Measurements from ENCODE around the gene TPST2. TPM values are rescaled to one million over a fixed set of nuclear protein-coding genes. Genes with fewer than 3 reads are reported as not detected.

The TPST2 gene
- polyA plus RNA-seq, 2 of the 4 experiments (the other 2 are of a cell fraction): 10.3 to 10.5 TPM

DNA sequence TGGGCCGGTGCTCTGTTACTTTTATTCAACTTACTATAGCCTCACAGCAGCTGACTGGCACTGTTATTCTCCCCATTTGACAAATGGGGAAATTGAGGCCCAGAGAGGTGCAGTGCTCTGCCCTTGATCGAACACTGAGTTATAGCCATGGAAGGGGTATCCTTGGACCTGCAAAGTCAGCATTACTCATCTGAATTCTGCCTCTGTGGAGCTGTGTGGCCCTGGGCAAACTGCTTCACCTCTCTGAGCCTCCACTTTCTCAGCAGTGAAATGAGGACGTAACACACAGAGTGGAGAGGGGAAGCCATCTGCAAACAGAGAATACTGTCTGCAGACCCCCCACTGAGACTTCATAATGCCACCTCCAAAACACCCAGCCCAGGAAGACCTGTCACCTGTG, 25.3 kb downstream of the TPST2 start:
- FAIRE-seq (no peak), ATAC-seq (no peak), DNase-seq (ENCODE audit: low read depth in 1 of 2, low spot score in 1 of 2) (no peak)
- H3K4me1 ChIP-seq: no peaks in the 10 kb centered on the region
- no peak overlapping the region for H3K4me2 ChIP-seq
- ChIA-PET CTCF (interaction anchor here (0.5 kb wide), 1 partner anchor 312 kb away, joined by 3 read pairs; no protein-coding TSS in a partner anchor), POLR2A (no interaction called here)
- 100% methylated on average over 2 of the region's 3 CpGs for WGBS (ENCODE audit: missing lambda C conversion rate)
- no peaks in the 10 kb centered on the region for H3K9me3 ChIP-seq
- H3K4me3 ChIP-seq: no peak overlapping the region
- H3K27ac ChIP-seq: no peak overlapping the region
- TF ChIP-seq, protein P1, sequence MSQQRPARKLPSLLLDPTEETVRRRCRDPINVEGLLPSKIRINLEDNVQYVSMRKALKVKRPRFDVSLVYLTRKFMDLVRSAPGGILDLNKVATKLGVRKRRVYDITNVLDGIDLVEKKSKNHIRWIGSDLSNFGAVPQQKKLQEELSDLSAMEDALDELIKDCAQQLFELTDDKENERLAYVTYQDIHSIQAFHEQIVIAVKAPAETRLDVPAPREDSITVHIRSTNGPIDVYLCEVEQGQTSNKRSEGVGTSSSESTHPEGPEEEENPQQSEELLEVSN (IDR thresholded peaks at IDR 0.05; ENCODE audit: borderline replicate concordance, low read depth): no peak
- TF ChIP-seq, protein P2, sequence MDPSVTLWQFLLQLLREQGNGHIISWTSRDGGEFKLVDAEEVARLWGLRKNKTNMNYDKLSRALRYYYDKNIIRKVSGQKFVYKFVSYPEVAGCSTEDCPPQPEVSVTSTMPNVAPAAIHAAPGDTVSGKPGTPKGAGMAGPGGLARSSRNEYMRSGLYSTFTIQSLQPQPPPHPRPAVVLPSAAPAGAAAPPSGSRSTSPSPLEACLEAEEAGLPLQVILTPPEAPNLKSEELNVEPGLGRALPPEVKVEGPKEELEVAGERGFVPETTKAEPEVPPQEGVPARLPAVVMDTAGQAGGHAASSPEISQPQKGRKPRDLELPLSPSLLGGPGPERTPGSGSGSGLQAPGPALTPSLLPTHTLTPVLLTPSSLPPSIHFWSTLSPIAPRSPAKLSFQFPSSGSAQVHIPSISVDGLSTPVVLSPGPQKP (IDR thresholded peaks at IDR 0.05; ENCODE audit: low read depth, low read length): no peak
- no peak for TF ChIP-seq HOXB5 (CRISPR knock-in tag; IDR thresholded peaks at IDR 0.05)
- no peak for TF ChIP-seq RNF2 (IDR thresholded peaks at IDR 0.05; ENCODE audit: borderline replicate concordance, low read depth)
- no peak for TF ChIP-seq CEBPB (IDR thresholded peaks at IDR 0.05)
- TF ChIP-seq MYC (IDR thresholded peaks at IDR 0.05; ENCODE audit: borderline replicate concordance, low read length): no peak
- no peak for TF ChIP-seq CBX8 (IDR thresholded peaks at IDR 0.05)
- TF ChIP-seq ZC3H11A (IDR thresholded peaks at IDR 0.05): no peak
- TF ChIP-seq ATOH8 (CRISPR knock-in tag; IDR thresholded peaks at IDR 0.05; ENCODE audit: low read depth): no peak
- TF ChIP-seq MAFK (IDR thresholded peaks at IDR 0.05; ENCODE audit: partially characterized antibody): no peak
- no peak for TF ChIP-seq NR3C1 (IDR thresholded peaks at IDR 0.05)

DNA sequence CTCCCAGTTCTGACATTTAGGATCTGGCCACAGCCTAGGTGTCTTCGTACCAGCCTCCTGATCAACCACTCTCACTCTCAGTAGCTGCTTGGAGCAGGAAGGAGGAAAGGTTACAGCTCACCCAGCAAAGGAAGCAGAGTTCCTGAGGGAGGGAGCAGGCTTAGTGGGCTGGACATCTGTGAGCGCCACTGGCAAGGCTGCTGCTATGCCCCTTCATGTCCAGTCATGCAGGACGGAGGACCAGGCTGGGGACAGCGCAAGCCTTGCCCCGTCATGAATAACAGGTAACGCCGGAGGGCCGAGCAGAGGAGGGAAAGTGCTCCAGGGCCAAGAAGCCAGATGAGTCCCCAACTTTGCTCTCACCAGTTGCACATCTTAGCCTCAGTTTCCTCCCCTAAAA, 25.8 kb downstream of the TPST2 start:
- DNase-seq (ENCODE audit: low read depth in 1 of 2, low spot score in 1 of 2) (no peak), FAIRE-seq (no peak), ATAC-seq (no peak)
- POLR2A ChIA-PET: no interaction called here
- no peaks in the 10 kb centered on the region for H3K4me1 ChIP-seq
- H3K9me3 ChIP-seq: no peaks in the 10 kb centered on the region
- no peak overlapping the region for H3K4me2 ChIP-seq
- no peak overlapping the region for H3K27ac ChIP-seq
- CTCF ChIA-PET: interaction anchor here (0.8 kb wide), 1 partner anchor 8 kb away, joined by 3 read pairs; no protein-coding TSS in a partner anchor
- no peak overlapping the region for H3K4me3 ChIP-seq
- TF ChIP-seq CBX2 (IDR thresholded peaks at IDR 0.05; ENCODE audit: borderline replicate concordance, low read depth) (no peak), CBX8 (IDR thresholded peaks at IDR 0.05) (no peak), MAFK (IDR thresholded peaks at IDR 0.05; ENCODE audit: partially characterized antibody) (no peak), NPAS2 (CRISPR knock-in tag; IDR thresholded peaks at IDR 0.05; ENCODE audit: borderline replicate concordance) (no peak), KDM1A (IDR thresholded peaks at IDR 0.05; ENCODE audit: low read depth) (no peak), FOXS1 (CRISPR knock-in tag; IDR thresholded peaks at IDR 0.05) (no peak), RNF2 (IDR thresholded peaks at IDR 0.05; ENCODE audit: borderline replicate concordance, low read depth) (no peak), POLR2AphosphoS2 (conservative IDR thresholded peaks at IDR 0.05; ENCODE audit: low read length) (no peak)
- TF ChIP-seq, protein P3, sequence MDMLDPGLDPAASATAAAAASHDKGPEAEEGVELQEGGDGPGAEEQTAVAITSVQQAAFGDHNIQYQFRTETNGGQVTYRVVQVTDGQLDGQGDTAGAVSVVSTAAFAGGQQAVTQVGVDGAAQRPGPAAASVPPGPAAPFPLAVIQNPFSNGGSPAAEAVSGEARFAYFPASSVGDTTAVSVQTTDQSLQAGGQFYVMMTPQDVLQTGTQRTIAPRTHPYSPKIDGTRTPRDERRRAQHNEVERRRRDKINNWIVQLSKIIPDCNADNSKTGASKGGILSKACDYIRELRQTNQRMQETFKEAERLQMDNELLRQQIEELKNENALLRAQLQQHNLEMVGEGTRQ (IDR thresholded peaks at IDR 0.05): no peak
- TF ChIP-seq, protein P1 (IDR thresholded peaks at IDR 0.05; ENCODE audit: borderline replicate concordance, low read depth): no peak
- TF ChIP-seq, protein P4, sequence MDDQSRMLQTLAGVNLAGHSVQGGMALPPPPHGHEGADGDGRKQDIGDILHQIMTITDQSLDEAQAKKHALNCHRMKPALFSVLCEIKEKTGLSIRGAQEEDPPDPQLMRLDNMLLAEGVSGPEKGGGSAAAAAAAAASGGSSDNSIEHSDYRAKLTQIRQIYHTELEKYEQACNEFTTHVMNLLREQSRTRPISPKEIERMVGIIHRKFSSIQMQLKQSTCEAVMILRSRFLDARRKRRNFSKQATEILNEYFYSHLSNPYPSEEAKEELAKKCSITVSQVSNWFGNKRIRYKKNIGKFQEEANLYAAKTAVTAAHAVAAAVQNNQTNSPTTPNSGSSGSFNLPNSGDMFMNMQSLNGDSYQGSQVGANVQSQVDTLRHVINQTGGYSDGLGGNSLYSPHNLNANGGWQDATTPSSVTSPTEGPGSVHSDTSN (IDR thresholded peaks at IDR 0.05): no peak
- 97% methylated on average over 7 of the region's 8 CpGs for WGBS (ENCODE audit: missing lambda C conversion rate)
